ENCODE data around the gene ZNF488.

Gene ZNF488

GRCh38 chr10:47351899-47352815 is 31.9 kb downstream of the ZNF488 start:
- FAIRE-seq (no peak), DNase-seq (ENCODE audit: insufficient read length, low spot score) (no peak)

DNA sequence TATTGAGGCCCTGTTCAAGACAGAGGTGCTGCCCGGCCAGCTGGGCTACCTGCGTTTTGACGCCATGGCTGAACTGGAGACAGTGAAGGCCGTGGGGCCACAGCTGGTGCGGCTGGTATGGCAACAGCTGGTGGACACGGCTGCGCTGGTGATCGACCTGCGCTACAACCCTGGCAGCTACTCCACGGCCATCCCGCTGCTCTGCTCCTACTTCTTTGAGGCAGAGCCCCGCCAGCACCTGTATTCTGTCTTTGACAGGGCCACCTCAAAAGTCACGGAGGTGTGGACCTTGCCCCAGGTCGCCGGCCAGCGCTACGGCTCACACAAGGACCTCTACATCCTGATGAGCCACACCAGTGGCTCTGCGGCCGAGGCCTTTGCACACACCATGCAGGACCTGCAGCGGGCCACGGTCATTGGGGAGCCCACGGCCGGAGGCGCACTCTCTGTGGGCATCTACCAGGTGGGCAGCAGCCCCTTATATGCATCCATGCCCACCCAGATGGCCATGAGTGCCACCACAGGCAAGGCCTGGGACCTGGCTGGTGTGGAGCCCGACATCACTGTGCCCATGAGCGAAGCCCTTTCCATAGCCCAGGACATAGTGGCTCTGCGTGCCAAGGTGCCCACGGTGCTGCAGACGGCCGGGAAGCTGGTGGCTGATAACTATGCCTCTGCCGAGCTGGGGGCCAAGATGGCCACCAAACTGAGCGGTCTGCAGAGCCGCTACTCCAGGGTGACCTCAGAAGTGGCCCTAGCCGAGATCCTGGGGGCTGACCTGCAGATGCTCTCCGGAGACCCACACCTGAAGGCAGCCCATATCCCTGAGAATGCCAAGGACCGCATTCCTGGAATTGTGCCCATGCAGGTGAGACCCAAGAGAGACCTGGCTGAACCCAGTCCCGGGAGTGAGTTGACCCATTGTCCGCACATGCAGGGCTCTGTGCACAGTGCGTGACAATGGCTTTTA is 33.1 kb downstream of the ZNF488 start:
- FAIRE-seq (no peak), DNase-seq (ENCODE audit: insufficient read length, low spot score) (no peak)

DNA sequence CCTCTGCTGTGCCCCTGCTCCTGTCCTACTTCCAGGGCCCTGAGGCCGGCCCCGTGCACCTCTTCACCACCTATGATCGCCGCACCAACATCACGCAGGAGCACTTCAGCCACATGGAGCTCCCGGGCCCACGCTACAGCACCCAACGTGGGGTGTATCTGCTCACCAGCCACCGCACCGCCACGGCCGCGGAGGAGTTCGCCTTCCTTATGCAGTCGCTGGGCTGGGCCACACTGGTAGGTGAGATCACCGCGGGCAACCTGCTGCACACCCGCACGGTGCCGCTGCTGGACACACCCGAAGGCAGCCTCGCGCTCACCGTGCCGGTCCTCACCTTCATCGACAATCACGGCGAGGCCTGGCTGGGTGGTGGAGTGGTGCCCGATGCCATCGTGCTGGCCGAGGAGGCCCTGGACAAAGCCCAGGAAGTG is 34.1 kb downstream of the ZNF488 start:
- DNase-seq (ENCODE audit: insufficient read length, low spot score), result no peak
- no peak for FAIRE-seq

GRCh38 chr10:47349516-47349915 is 34.6 kb downstream of the ZNF488 start:
- DNase-seq (ENCODE audit: insufficient read length, low spot score) (no peak), FAIRE-seq (no peak)

DNA sequence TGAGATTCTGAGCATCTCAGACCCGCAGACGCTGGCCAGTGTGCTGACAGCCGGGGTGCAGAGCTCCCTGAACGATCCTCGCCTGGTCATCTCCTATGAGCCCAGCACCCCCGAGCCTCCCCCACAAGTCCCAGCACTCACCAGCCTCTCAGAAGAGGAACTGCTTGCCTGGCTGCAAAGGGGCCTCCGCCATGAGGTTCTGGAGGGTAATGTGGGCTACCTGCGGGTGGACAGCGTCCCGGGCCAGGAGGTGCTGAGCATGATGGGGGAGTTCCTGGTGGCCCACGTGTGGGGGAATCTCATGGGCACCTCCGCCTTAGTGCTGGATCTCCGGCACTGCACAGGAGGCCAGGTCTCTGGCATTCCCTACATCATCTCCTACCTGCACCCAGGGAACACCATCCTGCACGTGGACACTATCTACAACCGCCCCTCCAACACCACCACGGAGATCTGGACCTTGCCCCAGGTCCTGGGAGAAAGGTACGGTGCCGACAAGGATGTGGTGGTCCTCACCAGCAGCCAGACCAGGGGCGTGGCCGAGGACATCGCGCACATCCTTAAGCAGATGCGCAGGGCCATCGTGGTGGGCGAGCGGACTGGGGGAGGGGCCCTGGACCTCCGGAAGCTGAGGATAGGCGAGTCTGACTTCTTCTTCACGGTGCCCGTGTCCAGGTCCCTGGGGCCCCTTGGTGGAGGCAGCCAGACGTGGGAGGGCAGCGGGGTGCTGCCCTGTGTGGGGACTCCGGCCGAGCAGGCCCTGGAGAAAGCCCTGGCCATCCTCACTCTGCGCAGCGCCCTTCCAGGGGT is 35.2 kb downstream of the ZNF488 start:
- FAIRE-seq (no peak), DNase-seq (ENCODE audit: insufficient read length, low spot score) (no peak)

- DNase-seq (ENCODE audit: insufficient read length, low spot score), result no peak
- FAIRE-seq, result no peak
Observed at GRCh38 chr10:47348138-47348651, 35.9 kb downstream of the ZNF488 start, which contains the start of gene RBP3. TSS of gene RBP3 (plus strand) at chr10:47348363. CDS start at chr10:47348485, 122 bp downstream.

DNA sequence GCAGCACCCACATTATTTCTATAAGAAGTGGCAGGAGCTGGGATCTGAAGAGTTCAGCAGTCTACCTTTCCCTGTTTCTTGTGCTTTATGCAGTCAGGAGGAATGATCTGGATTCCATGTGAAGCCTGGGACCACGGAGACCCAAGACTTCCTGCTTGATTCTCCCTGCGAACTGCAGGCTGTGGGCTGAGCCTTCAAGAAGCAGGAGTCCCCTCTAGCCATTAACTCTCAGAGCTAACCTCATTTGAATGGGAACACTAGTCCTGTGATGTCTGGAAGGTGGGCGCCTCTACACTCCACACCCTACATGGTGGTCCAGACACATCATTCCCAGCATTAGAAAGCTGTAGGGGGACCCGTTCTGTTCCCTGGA is 36.8 kb downstream of the ZNF488 start:
- DNase-seq (ENCODE audit: insufficient read length, low spot score), result no peak
- no peak for FAIRE-seq

DNA sequence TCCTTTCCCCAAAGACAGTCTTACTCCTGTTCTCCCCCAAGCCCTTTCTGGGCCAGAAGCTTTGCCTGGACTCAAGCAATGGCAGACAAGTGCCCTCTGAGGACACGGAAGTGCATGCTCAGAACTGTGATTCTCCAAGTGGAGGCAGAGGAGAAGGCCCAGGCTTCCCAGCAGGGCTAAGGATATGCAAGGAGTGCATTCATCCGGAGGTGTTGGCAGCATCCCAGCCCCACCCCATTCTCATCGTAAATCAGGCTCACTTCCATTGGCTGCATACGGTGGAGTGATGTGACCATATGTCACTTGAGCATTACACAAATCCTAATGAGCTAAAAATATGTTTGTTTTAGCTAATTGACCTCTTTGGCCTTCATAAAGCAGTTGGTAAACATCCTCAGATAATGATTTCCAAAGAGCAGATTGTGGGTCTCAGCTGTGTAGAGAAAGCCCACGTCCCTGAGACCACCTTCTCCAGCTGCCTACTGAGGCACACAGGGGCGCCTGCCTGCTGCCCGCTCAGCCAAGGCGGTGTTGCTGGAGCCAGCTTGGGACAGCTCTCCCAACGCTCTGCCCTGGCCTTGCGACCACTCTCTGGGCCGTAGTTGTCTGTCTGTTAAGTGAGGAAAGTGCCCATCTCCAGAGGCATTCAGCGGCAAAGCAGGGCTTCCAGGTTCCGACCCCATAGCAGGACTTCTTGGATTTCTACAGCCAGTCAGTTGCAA is 37.4 kb downstream of the ZNF488 start:
- DNase-seq (ENCODE audit: insufficient read length, low spot score) (no peak), FAIRE-seq (no peak)

DNA sequence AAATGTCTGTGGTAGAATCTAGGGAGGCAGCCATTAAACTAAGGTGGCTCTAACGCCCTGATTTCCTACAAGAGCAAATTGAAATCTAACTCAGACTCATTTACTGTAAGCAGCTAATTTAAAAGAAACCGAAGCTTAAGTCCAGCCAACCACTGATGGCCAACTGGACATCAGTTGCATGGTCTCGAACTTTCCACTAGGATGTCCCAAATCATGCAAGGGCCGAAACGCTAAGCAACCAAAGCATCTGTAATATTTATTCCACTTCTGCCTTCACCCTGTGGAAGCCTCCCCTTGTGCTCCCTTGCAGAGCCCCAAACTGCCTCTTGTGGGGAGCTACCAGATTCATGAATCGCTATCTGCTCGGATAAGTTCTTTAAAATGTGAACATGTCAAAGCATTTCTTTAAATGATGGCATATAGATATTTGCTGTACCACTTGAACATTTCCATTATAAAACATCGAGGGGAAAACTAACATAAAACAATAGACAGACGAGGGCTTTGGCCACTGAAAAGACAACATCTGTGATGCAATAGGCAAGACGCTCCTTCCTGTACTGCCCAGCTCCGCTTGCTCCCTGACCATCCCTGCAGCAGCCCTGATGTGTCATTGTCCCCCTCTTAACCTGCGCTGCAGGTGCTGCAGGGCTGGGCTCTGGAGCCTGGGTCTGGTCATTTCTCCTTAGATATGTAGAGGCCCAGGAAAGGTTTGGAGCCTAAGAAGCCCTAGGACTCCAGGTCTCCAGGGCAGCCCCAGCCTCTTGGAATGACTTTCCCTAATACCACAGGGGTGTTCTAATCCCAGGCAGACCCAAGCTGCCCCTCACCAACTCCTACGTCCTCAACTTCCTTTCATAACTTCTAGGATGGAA is 38.9 kb downstream of the ZNF488 start:
- FAIRE-seq, result no peak
- no peak for DNase-seq (ENCODE audit: insufficient read length, low spot score)

DNA sequence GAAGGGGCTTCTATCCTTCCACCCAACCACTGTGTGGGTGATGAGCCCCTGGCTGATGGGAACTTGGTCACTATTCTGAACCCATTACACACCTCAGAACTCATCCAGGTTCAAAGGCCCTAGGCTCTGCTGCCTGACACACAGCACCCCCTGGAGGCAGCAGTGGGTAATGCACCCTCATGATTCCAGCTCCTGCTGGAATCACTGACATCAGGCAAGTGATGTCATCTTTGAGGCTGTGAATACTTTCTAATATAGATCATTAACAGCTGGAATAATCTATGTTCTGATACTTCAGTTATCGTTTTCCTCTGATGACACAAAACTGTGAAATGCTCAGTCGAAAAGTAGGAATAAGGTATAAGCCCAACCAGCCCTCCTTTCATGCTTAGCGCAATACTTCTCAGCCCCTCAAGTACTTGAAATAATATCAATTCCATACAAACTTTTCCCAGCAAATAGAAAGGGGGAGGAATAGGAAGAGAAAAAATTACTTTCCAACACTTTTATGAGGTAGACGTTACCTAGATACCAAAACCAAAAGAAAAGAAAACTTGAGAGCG is 43.4 kb downstream of the ZNF488 start:
- no peak for FAIRE-seq
- DNase-seq (ENCODE audit: insufficient read length, low spot score), result peak; percentile 78

GRCh38 chr10:47339759-47340607 is 44.1 kb downstream of the ZNF488 start:
- FAIRE-seq (no peak), DNase-seq (ENCODE audit: insufficient read length, low spot score) (no peak)

DNA sequence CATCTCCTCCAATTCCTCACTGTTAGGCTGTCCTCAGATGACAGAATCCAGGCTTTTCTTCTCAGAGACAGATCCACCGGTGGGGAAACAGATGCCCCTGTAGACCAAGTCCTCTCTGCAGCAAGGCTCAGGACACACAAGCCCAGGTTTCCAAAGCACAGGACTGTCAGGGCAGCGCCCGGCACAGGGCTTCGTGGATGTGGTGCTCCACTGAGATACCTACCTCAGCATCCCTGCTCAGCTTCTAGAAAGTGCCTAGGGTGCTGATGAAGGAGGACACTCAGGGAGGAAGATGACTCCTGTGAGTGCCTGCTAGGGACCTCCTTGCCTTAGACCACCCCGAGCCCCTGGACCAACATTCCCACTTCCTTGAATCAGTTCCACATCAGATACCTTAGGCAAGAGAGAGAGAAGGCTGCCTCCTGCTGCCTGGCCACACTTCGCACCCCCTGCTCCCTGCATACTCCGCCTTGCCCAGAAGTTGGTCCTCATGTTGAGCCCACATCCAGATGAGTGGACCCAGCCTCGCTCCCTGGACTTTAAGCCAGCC is 44.8 kb downstream of the ZNF488 start:
- FAIRE-seq, result no peak
- no peak for DNase-seq (ENCODE audit: insufficient read length, low spot score)

- DNase-seq (ENCODE audit: insufficient read length, low spot score) (no peak), FAIRE-seq (no peak)
Observed at GRCh38 chr10:47337310-47337709, 46.8 kb downstream of the ZNF488 start.

DNA sequence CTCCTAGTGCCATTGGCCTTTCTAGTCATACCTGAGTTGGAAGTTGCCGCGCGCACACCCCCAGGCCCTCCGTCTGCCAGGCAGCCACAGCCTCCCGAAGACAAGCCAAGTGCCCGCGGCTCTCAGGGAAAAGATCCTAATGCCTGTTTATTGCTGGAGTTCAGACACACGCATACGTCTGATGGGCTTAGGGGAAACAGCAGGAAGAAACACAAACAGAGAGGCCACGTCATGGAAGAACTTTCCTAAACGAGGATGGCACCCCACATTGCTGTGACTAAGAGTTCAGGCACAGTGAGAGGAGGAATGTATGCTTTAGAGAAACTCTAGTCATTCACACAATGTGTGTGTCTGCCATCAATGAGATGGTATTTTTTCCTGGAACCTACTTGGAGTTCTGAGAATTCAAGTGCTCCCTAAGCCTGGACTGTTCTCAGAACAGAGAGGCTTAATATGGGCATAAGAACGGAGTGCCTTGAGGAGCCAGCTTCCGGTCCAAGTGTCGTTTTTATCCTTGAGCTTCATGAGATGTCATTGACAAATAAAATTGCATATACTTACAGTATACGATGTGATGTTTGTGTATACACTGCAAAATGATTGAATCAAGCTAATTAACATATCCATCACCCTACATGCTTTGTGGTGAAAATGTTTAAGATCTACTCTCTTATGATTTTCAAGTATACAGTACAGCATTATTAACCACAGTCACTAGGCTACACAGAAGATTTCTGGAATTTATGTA is 47.5 kb downstream of the ZNF488 start:
- FAIRE-seq, result no peak
- no peak for DNase-seq (ENCODE audit: insufficient read length, low spot score)

DNA sequence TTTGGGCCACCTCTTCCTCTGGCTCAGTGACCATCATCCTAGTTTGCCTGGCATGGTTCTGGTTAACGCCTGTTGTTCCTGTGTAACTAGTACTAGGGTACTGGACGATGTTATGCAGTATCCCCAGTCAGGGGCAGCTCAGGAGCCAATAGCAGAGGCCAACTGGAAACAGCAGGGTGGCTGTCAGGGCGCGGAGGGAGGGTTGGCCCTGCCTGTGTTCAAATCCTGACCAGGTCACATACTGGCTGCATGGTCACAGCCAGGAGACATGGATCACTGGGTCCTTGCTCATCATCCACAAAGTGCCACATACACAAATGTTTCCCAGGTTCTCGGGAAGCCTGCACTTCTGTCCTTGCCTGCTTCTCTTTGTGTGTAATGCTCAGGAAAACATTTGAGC is 48.2 kb downstream of the ZNF488 start:
- FAIRE-seq (no peak), DNase-seq (ENCODE audit: insufficient read length, low spot score) (no peak)

DNA sequence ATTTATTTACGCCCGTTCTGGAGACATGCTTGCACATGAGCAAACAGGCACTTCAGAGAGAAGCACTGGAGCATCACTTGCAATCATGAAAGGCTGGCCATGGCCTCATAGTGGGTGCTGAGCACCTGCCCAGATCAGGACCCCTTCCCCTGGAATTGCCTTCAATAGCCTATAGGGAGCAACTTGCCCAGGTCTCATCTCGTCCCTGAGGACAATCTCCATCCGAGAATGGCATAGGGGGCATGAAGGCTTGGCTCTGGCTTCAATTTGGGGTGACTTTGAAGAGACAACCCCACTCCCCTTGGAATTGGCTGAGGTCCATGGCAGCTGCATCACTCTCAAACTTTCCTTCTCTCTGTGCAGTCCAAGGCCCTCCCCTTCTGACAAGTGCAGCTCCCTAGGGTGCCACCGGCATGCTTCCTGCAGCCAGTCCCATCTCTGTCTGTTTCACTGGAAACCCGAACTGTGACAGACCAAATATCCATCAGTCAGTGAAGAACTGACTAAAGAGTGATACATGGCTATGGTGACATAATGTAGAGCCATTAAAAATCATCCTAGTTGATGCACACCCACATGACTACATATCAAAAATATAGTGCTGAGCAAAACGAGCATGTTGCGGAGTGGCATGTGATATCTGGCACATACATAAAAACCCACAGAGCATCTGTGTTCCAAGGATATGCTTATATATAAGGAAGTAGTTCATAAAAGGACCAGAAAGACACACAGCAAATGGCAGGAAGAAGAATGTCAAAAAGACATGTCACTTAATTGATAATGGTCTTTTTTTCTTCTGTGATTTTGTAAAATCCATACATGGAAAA is 49.4 kb downstream of the ZNF488 start:
- FAIRE-seq, result no peak
- no peak for DNase-seq (ENCODE audit: insufficient read length, low spot score)

Data from HTR-8/SVneo (cell line).